GM11168 (cell line): ENCODE measurements around the gene OSBPL3.
"Not testable (repeated sequence)": the region's sequence is repeated elsewhere in the genome, so short reads cannot be mapped to it uniquely, and the experiment has no call there.

ENCODE experiments used
- in situ Hi-C: fragments of 300-500 bp; cut with MboI; formaldehyde crosslinking; loops from one replicate; pipeline ENCODE4 v1.12.0; 2022; ENCODE audit warnings: low sequenced_read_pairs; ENCODE audit not compliant: unreplicated experiment

Gene OSBPL3

GRCh38 chr7:24923172-24923865 lies 56.7 kb downstream of the OSBPL3 start:
- in situ Hi-C loops, result no loop called here

DNA sequence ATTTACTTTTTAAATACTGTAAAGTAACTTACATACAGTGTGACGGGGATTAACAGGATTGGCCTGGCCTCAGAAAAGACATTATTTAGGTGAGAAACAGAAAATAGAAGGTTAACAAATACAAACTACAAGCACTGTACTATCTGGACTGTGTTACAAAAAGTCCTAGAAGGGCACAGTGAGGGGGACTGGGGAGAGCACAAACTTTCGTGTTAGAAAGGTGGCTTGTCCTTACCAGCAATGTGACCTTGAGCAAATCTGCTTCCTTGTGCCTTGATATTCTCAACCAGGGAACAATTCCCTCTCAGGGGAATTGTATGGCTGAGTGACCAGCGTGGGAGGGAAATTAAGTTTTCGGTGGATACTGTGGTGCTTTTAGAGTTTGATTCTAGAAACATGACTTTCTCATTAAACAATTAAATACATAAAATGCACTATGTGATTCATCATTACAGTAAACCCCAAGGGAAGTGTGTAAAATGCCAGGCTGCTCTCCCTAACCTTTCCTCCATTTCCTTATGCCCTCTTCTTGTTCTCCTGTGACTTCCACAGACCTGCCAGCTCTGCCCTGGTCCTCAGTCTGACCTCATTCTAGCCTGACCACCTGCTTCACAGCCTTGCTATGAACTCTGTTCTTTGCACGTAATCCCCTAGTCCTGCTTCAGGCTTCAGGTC lies 57.7 kb downstream of the OSBPL3 start:
- in situ Hi-C loops, result no loop called here

DNA sequence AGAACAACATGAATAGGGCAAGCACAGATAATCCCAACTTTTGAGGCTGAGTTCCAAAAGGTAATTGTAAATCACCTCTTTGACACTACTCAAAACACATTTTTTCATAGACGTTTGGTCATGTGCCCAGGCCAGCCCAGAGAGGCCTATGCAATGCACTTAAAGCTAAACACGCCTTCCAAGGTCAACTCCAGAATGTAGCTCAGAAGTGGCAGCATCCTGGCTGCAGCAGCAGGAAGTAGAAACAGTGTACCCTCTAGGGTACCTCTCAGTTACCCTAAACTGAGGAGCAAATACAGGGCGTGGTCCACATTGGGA lies 58.7 kb downstream of the OSBPL3 start:
- in situ Hi-C loops, result no loop called here

DNA sequence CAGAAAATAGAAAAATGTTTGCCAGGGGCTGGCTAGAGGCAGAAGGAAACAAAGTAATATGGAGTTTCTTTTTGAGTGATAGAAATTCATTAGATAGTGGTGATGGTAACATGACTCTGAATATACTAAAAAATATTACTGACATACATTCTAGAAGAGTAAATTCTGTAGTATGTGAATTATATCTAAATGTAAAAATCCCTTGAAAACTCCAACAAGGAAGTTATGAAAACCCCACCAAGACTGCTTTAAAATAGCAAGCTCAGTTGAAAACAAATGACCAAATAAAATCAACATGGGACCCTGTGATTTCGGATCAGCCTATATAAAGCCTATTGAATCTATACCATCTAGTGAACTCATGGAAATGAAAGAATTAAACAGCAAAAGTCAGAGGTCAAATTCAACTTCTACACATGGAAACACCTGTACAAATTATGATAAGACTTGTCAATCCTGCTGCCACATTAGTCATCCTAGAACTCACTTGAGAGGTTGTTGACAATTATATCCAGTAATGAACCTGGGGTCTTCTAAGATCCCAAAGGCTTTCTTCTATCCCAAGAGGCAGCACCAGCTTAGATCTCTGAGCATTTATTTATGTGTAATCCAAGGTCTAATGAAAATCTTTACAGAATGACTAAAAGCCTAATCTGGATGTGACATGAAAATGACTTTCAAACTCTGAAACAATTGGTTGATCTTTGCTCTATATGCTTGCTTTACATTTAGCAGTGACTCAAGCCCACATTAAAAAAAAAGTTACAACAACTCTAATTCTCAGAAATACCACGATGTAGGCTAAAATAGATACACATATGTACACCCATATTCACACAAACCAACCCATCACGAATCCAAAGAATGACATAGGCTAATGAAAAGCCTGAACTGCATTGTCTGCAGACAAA lies 59.3 kb downstream of the OSBPL3 start:
- in situ Hi-C loops, result no loop called here

GRCh38 chr7:24917510-24918239 lies 62.3 kb downstream of the OSBPL3 start:
- in situ Hi-C loops, result no loop called here

DNA sequence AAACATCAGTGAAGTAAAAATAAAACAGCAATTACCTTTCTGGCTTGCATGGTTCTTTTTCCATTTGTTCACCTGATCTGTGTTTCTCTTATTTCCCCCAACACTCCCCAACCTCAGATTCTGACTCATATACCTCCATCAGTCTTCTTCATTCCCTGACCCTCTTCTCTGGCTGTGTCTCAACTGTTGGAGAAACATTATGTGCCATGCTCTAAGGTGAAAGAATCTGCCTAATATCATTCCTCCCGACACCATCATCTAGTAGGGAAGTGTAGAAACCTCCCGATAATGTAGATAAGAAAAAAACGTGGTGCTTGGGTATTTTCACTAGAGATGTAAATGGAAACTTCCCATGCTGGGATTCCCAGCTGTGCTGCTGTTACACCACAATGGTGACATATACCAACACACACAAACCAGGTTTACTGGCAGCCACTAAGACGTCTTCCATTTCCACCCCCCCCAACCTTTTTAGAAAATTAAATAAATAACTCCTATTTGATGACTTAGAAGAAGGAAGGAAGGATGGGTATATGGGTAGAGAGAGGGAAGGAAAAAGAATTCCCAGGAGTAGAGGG lies 63.4 kb downstream of the OSBPL3 start:
- in situ Hi-C loops, result no loop called here

DNA sequence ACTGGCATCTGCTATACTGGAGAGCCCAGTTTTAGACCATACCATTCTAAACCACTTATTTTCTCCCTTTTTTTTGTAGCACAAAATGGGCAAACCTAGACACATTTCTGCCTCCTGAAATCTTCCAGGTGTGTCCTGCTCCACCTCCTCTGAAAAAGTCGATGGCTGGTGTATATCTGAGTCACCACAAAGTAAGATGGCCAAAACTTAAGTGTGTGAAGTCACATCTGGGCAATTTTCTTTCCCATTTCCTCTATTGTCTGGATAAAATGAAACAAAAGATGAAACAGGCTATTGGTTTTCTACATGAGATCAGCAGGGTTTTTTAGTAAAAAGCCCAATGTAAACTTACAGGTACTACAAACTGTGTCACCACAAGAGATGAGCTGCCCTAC lies 65.5 kb downstream of the OSBPL3 start:
- in situ Hi-C loops, result no loop called here

- in situ Hi-C loops, result no loop called here
Measured at GRCh38 chr7:24913801-24914464, 66.0 kb downstream of the OSBPL3 start.

GRCh38 chr7:24912874-24913514 lies 67.0 kb downstream of the OSBPL3 start:
- in situ Hi-C loops, result no loop called here

DNA sequence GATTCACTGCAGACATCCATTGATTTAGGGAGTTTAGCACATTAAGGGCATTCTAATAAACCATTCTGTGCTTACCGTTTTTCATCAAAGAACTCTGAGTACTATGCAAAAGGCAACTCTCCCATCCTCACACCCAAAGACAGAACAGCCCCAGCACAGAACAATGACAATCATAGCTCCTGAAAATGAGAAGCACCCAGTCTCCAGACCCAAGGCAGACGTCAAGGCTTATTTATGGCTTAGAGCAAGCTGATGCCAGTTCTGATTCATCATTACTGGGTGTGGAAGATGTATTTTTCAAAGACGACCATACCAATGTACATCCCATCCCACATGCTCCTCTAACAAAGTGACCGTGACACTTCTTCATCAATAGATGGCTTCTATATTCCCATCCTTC lies 67.6 kb downstream of the OSBPL3 start:
- in situ Hi-C loops, result no loop called here

DNA sequence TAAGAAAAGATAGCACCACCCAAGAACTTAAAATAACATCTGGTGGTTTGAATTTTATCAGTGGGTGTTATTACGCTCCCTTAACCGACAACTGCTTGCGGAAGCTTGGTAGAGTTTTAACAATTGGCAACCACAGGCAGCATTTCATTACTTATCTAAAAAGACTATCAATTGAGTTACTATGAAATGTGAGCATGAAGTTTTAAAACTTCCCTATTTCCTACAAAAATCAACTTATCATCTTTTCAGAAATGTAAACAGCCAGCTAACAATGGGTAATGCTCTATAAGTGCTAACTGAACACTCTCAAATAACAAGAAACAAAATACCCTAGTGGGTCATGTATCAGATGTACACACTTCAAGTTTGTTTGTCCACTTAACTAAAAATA lies 68.8 kb downstream of the OSBPL3 start:
- in situ Hi-C loops, result no loop called here

GRCh38 chr7:24910551-24911212 lies 69.3 kb downstream of the OSBPL3 start:
- in situ Hi-C loops, result no loop called here

DNA sequence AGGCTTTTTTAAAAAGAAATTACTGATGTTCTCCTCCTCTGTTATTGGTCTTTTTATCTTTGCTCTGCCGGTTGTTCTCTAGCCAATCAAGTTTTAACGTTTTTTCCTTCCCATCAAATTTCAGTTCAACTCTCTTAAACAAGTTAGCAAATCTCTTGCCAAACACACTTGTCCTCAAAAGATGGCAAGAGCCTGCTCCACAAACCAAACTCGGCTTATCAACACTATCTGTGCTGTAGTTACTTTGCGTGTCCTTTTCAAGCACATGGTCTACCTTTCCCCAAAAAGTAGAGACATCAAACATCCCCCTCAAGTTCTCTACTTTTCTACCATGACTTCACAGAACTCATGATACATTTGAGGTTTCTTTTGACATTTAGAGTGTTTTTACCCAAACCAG lies 71.3 kb downstream of the OSBPL3 start:
- in situ Hi-C loops, result no loop called here

GRCh38 chr7:24908166-24908565 lies 71.8 kb downstream of the OSBPL3 start:
- in situ Hi-C loops, result no loop called here

DNA sequence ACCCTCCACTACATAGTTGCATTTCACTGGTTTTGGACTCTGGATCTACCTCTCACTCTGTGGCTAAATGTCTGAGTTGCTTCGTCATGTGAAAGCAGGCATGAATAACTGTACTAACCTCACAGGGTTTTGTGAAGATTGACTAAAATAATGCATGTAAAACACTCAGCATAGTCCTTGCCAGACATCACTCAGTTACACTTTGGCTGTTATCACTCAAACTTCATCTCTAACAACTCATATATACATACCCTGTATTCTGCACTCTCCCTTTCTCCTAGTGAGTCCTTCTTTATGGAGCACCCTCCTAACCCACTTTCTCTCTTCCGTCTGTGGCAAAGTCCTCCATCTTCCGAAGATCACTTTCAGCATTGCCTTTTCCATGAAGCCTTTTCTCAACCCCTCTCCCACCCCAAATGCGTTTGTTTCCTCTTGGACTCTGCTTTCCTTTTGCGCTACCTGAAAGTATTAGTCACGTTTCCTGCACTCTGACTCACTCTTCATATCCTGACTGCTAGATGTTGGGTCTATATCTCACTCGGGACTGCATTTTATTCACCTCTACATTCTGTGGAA lies 72.6 kb downstream of the OSBPL3 start:
- in situ Hi-C loops, result no loop called here

GRCh38 chr7:24905996-24906770 lies 73.8 kb downstream of the OSBPL3 start:
- in situ Hi-C loops, result no loop called here

- in situ Hi-C loops, result not testable (repeated sequence)
Measured at GRCh38 chr7:24903992-24904391, 76.0 kb downstream of the OSBPL3 start.

DNA sequence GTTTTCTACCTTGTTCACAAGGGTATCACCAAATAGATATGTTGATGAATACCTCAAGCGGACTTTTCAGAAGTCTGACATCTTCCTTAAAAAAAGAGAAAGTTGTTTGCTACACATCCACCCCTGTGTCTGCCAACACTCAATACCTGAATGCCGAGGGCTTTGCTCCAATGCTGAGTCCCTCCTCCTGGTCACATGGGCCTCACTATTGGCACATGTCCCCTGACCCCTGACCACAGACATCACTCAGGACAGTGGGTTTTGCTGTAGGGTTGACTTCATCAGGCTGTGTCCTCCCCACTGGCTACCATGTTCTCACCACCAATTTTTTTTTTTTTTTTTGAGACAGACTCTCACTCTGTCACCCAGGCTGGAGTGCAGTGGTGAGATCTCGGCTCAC lies 76.4 kb downstream of the OSBPL3 start:
- in situ Hi-C loops, result no loop called here
